Stimulated activated CD4-positive, alpha-beta T cell treated with anti-CD3 and anti-CD28 coated beads, TNF-alpha, amount 100 ng/mL, for 1 hour (primary cell): ENCODE measurements around the gene ERP29.
"Not testable (repeated sequence)": the region's sequence is repeated elsewhere in the genome, so short reads cannot be mapped to it uniquely, and the experiment has no call there.

Experiments
- DNase-seq, 3 donors: peaks; one replicate each; pipeline ENCODE4 v3.0.0-alpha.2; 2020; ENCODE audit warnings: low read depth in 3 of 3, low spot score in 1 of 3

ERP29 gene

DNA sequence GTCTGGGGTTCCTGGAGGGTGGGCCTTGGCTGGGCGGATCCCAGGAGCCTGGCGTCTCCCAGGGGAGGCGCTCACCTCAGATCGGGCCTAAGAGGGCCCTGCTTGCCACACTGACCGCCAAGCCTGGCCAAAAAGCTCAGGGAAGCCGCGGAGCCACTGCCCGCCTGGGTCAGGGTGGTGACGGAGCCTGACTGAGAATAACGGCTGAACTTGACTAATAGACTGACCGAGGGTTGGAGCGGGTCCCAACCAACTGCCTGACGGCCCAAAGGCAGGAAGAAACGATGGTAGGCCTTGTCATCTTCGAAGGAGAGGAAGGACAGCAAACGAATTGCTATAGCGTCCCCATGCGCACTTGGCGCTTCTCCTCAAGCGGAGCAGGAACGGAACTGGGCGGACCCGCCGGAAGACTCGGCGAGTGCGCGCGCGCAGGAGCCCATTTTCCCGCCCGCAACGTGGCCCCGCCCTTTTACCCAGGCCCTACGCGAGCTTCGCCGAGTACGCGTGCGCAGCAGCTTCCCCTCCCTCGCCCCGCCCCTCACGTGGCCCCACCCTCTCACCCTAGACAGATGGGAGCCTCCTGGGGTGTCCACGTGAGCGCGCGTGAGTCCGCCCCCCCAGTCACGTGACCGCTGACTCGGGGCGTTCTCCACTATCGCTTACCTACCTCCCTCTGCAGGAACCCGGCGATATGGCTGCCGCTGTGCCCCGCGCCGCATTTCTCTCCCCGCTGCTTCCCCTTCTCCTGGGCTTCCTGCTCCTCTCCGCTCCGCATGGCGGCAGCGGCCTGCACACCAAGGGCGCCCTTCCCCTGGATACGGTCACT, at the start of gene ERP29, which contains the start of gene TMEM116:
ERP29 (plus strand) TSS at position 652 of the 826 bp plus-strand sequence; CDS start at position 692, 40 bp downstream.
TMEM116 (minus strand) TSS at position 391 of the 826 bp plus-strand sequence. CDS start 7,895 bp downstream, outside the sequence.
- peak; percentile 100 for DNase-seq

- DNase-seq: no peak
Measured at GRCh38 chr12:111964935-111965334, 48.3 kb upstream of the ERP29 start.

DNA sequence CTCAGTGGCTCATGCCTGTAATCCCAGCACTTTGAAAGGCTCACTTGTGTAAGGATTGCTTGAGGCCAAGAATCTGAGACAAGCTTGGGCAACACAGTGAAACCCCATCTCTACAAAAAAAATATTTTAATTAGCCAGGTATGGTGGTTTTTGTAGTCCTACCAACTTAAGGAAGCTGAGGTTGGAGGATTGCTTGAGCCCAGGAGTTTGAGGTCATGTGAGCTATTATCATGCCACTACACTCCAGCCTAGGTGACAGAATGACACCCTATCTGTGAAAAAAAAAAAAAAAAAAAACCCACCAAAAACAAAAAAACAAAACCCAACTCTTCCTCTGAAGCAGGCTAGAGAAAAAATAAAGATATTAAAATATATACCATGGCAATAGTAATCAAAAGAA, 41.4 kb upstream of the ERP29 start:
- DNase-seq: no peak

DNA sequence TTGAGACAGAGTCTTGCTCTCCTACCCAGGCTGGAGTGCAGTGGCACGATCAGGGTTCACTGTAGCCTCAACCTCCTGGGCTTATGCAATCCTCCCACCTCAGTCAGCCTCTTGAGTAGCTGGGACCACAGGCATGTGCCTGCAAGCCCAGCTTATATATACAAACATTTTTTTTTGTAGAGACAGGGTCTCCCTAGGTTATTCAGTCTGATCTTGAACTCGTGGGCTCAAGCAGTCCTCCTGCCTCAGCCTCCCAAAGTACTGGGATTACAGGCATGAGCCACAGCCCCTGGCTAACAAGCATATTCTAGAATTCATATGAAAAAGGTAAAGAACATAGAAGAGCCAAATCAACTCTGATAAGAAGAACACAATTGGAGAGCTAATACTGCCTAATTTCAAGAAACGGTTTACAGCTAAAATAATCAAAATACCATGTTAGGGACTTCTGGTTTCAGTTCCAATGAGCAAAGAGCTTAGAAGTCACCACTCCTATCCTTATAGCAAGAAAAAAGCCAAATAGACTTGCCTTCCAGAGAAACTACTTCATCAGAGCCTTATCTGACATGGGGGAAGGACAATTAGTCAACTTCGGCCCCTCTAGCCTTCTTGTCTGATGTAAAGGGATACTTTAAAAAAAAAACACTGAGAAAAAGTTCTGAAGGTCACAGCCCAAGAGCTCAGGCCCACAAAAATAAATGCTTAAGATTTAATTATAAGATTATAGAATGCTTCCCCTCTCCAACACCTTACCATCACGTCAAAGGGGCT, 37.9 kb upstream of the ERP29 start:
- DNase-seq: no peak

DNA sequence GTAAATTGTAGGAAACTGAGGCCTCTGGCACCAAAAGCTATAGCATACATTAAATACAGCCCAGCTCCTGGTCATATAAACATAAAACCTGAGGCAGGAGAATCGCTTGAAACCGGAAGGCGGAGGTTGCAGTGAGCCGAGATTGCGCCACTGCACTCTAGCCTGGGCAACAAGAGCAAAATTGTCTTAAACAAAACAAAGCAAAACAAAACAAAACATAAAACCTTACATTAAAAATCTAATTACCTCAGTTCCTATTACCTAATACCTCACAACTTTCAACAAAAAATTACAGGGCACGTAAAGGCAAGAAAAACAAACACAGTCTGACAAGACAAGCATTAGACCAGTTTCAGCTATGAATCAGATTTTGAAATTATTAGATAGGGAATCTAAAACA, 36.9 kb upstream of the ERP29 start:
- DNase-seq: no peak

GRCh38 chr12:111976860-111977259, 36.4 kb upstream of the ERP29 start:
- DNase-seq: no peak

- DNase-seq: no peak
Measured at GRCh38 chr12:111978545-111978944, 34.7 kb upstream of the ERP29 start.

DNA sequence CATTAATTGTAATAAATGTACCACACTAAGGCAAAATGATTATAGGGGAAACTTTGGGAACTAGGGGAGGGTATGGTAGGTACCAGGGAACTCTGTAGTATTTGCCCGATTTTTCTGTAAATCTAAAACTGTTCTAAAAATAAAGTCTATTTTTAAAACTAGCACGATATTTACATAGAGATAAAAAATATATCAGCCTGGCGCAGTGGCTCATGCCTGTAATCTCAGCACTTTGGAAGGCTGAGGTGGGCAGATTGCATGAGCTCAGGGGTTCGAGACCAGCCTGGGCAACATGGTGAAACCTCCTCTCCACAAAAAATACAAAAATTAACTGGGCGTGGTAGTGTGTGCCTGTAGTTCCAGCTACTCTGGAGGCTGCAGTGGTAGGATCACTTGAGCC, 32.6 kb upstream of the ERP29 start:
- DNase-seq: no peak

DNA sequence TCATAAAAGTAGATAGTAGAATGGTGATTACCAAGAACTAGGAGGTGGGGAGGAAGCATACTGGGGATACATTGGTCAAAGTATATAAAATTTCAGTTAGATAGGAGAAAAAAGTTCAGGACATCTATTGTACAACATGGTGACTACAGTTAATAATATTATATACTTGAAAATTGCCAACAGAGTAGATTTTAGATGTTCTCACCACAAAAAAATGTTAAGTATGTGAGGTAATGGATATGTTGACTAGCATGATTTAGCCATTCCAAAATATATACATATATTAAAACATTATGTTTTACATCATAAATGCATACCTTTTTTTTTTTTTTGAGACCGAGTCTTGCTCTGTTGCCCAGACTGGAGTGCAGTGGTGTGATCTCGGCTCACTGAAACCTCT, 31.2 kb upstream of the ERP29 start:
- no peak for DNase-seq

- no peak for DNase-seq
Measured at GRCh38 chr12:111984820-111985219, 28.4 kb upstream of the ERP29 start.

- DNase-seq: no peak
Measured at GRCh38 chr12:111991535-111991934, 21.7 kb upstream of the ERP29 start.

GRCh38 chr12:111991946-111992345, 21.3 kb upstream of the ERP29 start:
- DNase-seq: no peak

DNA sequence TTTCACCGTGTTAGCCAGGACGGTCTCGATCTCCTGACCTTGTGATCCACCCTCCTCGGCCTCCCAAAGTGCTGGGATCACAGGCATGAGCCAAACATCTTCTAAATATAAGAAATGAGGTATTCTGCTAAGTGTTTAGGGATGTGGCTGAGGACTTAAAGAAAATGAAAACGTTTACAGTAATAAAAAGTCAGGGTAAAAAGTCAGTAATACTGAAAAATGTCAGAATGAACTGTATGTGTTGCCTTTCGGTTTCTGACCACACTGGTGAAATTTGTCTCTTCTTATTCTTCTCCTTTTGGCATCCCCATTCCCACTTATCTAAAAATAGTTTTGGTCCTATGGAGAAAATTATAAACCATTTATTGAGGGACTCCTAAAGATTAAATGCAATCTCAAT, 20.8 kb upstream of the ERP29 start:
- DNase-seq: no peak

DNA sequence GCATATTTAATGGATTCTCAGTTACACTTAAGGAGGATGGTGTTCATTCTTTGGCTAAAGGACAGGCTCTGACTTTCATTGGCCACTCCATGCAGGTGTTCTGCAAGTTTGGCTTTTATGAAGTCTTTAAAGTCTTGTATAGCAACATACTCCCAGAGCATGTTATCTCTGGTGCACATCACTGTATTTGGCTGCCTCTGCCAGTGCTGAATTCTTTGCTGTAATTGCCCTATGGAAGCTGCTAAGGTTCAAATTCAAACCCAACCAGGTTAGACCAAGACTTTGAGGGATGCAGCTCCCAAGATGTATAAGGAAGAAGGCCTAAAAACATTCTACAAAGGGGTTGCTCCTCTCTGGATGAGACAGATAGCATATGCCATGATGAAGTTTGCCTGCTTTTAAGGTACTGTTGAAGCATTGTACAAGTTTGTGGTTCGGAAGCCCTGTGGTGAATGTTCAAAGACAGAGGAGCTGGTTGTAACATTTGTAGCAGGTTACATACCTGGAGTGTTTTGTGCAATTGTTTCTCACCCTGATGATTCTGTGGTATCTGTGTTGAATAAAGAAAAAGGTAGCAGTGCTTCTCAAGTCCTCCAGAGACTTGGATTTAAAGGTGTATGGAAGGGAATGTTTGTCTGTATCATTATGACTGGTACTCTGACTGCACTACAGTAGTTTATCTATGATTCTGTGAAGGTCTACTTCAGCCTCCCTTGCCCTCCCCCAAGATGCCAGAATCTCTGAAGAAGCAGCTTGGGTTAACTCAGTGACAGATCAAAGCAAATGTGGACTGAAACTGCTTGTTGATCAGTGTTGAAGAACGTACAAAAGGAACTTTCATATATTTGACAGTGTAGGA, 19.7 kb upstream of the ERP29 start:
- DNase-seq: no peak

DNA sequence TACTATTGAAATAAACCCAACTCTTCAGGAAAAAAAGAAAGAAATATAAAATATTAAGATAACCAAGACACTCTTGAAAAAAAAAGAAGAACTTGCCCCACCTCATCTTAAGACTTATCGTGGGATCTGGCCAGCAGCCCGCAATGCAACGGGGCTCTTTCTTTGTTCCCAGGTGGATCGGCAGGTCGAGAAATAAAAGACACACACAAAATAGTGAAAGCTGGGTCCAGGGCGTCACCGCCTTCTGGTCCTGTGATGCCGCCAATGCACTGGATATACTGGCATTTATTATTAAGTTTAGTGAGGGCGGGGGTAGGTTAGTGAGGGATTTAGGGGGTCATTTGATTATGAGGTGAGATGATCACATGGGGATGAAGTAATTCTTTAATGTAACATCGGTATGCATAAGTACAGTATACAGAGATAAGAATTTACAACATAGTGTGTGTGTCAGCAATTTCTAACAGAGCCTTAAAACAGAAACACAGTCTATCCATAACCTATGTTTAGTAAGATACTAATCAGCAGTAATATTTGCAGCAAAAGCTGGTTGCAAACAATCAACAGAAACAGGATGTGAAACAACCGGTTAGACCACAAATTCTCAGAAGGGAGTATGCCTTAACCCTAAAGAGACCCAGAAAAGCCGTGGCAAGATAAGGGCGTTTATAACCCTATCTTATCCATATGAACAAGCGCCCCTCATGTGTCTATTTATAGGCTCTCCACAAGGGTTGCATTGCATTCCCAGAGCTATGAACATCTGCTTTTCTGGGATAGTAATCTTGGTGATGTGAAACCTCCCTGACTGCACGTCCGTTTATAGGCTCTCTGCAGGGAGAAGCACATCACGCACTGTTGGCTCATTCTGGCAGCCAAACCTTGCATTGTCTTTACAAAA, 18.8 kb upstream of the ERP29 start:
- DNase-seq: not testable (repeated sequence)

DNA sequence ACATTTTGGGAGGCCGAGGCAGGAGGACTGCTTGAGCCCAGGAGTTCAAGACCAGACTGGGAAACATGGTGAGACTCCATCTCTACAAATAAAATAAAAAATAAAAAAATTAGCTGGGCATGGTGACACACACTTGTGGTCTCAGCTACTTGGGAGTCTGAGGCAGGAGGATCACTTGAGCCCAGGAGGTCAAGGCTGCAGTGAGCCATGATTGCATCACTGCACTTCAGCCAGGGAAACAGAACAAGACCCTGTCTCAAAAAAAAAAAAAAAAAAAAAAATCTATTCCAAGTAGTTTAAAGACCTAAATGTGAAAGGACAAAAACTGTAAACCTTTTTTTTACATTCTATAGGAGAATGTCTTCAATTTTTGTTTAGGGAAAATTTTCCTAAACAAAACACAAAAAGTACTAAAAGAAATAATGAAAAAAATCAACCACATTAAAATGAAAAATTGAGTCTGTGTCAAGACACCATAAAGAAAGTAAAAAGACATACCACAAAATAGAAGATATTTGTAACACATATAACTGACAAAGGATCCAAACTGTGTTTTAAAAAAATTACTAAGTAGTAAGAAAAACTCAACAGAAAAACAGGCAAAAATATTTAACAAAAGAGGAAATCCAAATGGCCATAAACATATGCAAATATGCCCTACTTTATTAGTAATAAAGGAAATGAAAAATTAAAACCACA, 17.3 kb upstream of the ERP29 start:
- no peak for DNase-seq

DNA sequence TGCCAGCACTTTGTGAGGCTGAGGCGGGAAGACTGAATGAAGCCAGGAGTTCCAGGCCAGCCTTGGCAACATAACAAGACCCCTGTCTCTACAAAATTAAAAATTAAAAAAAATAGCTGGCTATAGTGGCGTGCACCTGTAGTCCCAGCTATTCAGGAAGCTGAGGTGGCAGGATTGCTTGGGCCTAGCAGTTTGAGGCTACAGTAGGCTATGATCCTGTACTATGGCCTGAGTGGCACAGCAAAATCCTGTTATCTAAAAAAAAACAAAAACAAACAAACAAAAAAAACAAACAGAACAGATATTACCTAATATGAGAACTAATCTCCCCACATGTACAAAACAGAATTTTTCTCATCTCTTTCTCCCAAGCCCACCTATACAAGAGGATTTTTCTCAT, 15.9 kb upstream of the ERP29 start:
- no peak for DNase-seq

DNA sequence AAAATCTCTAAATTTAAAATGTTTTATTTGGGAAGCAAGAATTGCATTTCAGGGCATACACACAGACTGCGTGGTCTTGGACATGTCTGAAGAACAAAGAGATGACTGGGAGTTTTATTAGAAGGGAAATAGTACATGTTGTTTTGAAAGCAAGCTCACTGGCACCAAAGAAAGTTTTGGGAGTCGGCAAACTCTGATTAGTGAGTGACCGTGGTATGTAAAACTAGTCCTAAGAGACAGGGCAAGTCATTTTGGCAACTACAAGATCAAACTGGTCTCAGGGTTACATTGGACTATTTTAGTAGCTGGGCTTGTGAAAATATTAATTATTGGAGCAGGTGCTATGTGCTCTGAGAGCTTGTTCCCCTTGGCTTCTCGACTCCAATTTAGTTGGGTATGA, 15.2 kb upstream of the ERP29 start:
- no peak for DNase-seq

DNA sequence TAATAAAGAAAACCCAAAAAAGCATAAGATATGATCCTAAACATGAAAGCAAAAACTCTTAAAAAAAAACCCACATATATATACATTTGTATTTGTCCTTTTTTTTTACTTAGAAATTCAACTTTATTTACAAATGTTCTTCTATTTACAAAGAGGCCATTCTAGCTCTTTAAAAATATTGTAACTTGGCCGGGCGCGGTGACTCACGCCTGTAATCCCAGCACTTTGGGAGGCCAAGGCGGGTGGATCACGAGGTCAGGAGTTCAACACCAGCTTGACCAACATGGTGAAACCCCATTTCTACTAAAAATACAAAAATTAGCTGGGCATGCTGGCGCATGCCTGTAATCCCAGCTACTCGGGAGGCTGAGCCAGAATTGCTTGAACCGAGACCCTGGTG, 14.1 kb upstream of the ERP29 start:
- DNase-seq: not testable (repeated sequence)

- no peak for DNase-seq
Measured at GRCh38 chr12:112000820-112001219, 12.4 kb upstream of the ERP29 start.
